ENCODE measurements around the gene FGD6.

FGD6 gene

GRCh38 chr12:95055057-95055456 lies 162.2 kb downstream of the FGD6 start:
- TF ChIP-seq CTCF (IDR thresholded peaks at IDR 0.05; ENCODE audit: borderline replicate concordance, insufficient read depth, low read depth, low read length) = no peak

GRCh38 chr12:95054206-95054605 lies 163.1 kb downstream of the FGD6 start:
- no peak overlapping the region for H3K4me3 ChIP-seq (ENCODE audit: low read depth, low read length)
- TF ChIP-seq CTCF (IDR thresholded peaks at IDR 0.05; ENCODE audit: borderline replicate concordance, insufficient read depth, low read depth, low read length) = no peak

More at GRCh38 chr12:95055057-95055456, 162.2 kb downstream of the FGD6 start:
- H3K4me3 ChIP-seq (ENCODE audit: low read depth, low read length) = no peak overlapping the region

GRCh38 chr12:95051241-95051640 lies 166.0 kb downstream of the FGD6 start:
- no peak for TF ChIP-seq CTCF (IDR thresholded peaks at IDR 0.05; ENCODE audit: borderline replicate concordance, insufficient read depth, low read depth, low read length)

GRCh38 chr12:95037906-95038305 lies 179.4 kb downstream of the FGD6 start:
- no peak for TF ChIP-seq CTCF (IDR thresholded peaks at IDR 0.05; ENCODE audit: borderline replicate concordance, insufficient read depth, low read depth, low read length)
- no peak overlapping the region for H3K4me3 ChIP-seq (ENCODE audit: low read depth, low read length)

More at GRCh38 chr12:95051241-95051640, 166.0 kb downstream of the FGD6 start:
- no peak overlapping the region for H3K4me3 ChIP-seq (ENCODE audit: low read depth, low read length)

GRCh38 chr12:95034750-95035149 lies 182.5 kb downstream of the FGD6 start:
- no peak overlapping the region for H3K4me3 ChIP-seq (ENCODE audit: low read depth, low read length)
- TF ChIP-seq CTCF (IDR thresholded peaks at IDR 0.05; ENCODE audit: borderline replicate concordance, insufficient read depth, low read depth, low read length) = no peak
